ENCODE measurements around the gene GNB4. TPM values are rescaled to one million over a fixed set of nuclear protein-coding genes. Genes with fewer than 3 reads are reported as not detected.

The GNB4 gene
- total and polyA plus RNA-seq, 2 experiments from 2014 or later, result 9.0 to 26.0 TPM

- peak overlapping the region; percentile 77 for H3K27ac ChIP-seq
- peak overlapping the region; percentile 77 for H2AFZ ChIP-seq
- 42% methylated on average over 5 of the region's 5 CpGs for WGBS (ENCODE audit: low lambda C conversion rate, missing lambda C conversion rate)
- H3K4me3 ChIP-seq, result peak overlapping the region; percentile 59
- no peaks in the 10 kb centered on the region for H3K9me2 ChIP-seq (replicated peaks; ENCODE audit: insufficient read depth)
- TF ChIP-seq EZH2phosphoT487 (IDR thresholded peaks at IDR 0.05; ENCODE audit: low read depth, severe bottlenecking, unreplicated experiment) (no peak), EZH2 (IDR thresholded peaks at IDR 0.05; ENCODE audit: borderline replicate concordance) (no peak)
- peaks cover 27% of the 10 kb centered on the region for H3K79me2 ChIP-seq
- H3K9me3 ChIP-seq (ENCODE audit: low read depth), result no peaks in the 10 kb centered on the region
- H3K36me3 ChIP-seq (replicated peaks; ENCODE audit: insufficient read depth, low read depth), result no peaks in the 10 kb centered on the region
- no peaks in the 10 kb centered on the region for H4K20me1 ChIP-seq (ENCODE audit: insufficient read depth, poor library complexity, severe bottlenecking)
- peak; percentile 18 for DNase-seq (ENCODE audit: low spot score)
- H3K4me1 ChIP-seq (ENCODE audit: insufficient read depth), result peaks cover 10% of the 10 kb centered on the region
- no peaks in the 10 kb centered on the region for H3K27me3 ChIP-seq
- H3K4me2 ChIP-seq, result peak overlapping the region; percentile 84
Measured at GRCh38 chr3:179348325-179349013, 102.8 kb downstream of the GNB4 start.

GRCh38 chr3:179347345-179348194, 103.7 kb downstream of the GNB4 start, which contains the start of gene MFN1:
MFN1 (plus strand) TSS chr3:179347709; CDS start chr3:179348852, 1,143 bp downstream.
- Histone ChIP-seq H4K20me1 (ENCODE audit: insufficient read depth, poor library complexity, severe bottlenecking) (no peaks in the 10 kb centered on the region), H3K27me3 (no peaks in the 10 kb centered on the region), H3K36me3 (replicated peaks; ENCODE audit: insufficient read depth, low read depth) (no peaks in the 10 kb centered on the region), H3K4me3 (peak within 1 kb of the TSS; percentile 59), H3K27ac (peak within 1 kb of the TSS; percentile 77), H3K9me3 (ENCODE audit: low read depth) (no peaks in the 10 kb centered on the region), H2AFZ (peak within 1 kb of the TSS; percentile 77), H3K9me2 (replicated peaks; ENCODE audit: insufficient read depth) (no peaks in the 10 kb centered on the region), H3K4me2 (peak within 1 kb of the TSS; percentile 84), H3K4me1 (ENCODE audit: insufficient read depth) (peaks cover 10% of the 10 kb centered on the region), H3K79me2 (peaks cover 27% of the 10 kb centered on the region)
- peak; percentile 96 for DNase-seq (ENCODE audit: low spot score)
- TF ChIP-seq CTCF (IDR thresholded peaks at IDR 0.05; ENCODE audit: poor library complexity) (no peak), EZH2phosphoT487 (IDR thresholded peaks at IDR 0.05; ENCODE audit: low read depth, severe bottlenecking, unreplicated experiment) (no peak), EZH2 (IDR thresholded peaks at IDR 0.05; ENCODE audit: borderline replicate concordance) (no peak)
- WGBS (ENCODE audit: low lambda C conversion rate, missing lambda C conversion rate), result 1% methylated on average over 55 of the region's 63 CpGs

Small RNAs within 50 kb of the gene (small RNA-seq; reads per million reads assigned to genes)
- not detected for gene AC007620.1

Other genes with a start within 250 kb of the GNB4 start
- gene KCNMB3, start 200.4 kb downstream of the GNB4 start, total RNA-seq, result 2.2 and 2.6 TPM in 2 replicates
- 3.2 and 3.5 TPM in 2 replicates for gene KCNMB3, start 200.4 kb downstream of the GNB4 start, polyA plus RNA-seq
- 54.9 and 60.3 TPM in 2 replicates for gene ZNF639, start 128.4 kb downstream of the GNB4 start, total RNA-seq
- gene ZNF639, start 128.4 kb downstream of the GNB4 start, polyA plus RNA-seq, result 26.6 and 29.3 TPM in 2 replicates
- gene MFN1, start 103.8 kb downstream of the GNB4 start, total RNA-seq, result 29.1 and 29.6 TPM in 2 replicates
- 15.7 and 15.9 TPM in 2 replicates for gene MFN1, start 103.8 kb downstream of the GNB4 start, polyA plus RNA-seq
- 56.8 and 92.6 TPM in 2 replicates for gene ACTL6A, start 111.5 kb upstream of the GNB4 start, total RNA-seq
- 61.2 and 68.7 TPM in 2 replicates for gene ACTL6A, start 111.5 kb upstream of the GNB4 start, polyA plus RNA-seq
- 38.3 and 46.7 TPM in 2 replicates for gene MRPL47, start 153.2 kb upstream of the GNB4 start, total RNA-seq
- 63.6 and 63.8 TPM in 2 replicates for gene MRPL47, start 153.2 kb upstream of the GNB4 start, polyA plus RNA-seq
- gene NDUFB5, start 153.3 kb upstream of the GNB4 start, total RNA-seq, result 150 and 152 TPM in 2 replicates
- 107 and 108 TPM in 2 replicates for gene NDUFB5, start 153.3 kb upstream of the GNB4 start, polyA plus RNA-seq
- 9.6 and 13.5 TPM in 2 replicates for gene USP13, start 201.6 kb upstream of the GNB4 start, total RNA-seq
- 15.7 and 26.0 TPM in 2 replicates for gene USP13, start 201.6 kb upstream of the GNB4 start, polyA plus RNA-seq

Data from hepatocyte (in vitro differentiated cells).